Measurements from ENCODE around the gene DCUN1D1.

- TF ChIP-seq, protein P1, sequence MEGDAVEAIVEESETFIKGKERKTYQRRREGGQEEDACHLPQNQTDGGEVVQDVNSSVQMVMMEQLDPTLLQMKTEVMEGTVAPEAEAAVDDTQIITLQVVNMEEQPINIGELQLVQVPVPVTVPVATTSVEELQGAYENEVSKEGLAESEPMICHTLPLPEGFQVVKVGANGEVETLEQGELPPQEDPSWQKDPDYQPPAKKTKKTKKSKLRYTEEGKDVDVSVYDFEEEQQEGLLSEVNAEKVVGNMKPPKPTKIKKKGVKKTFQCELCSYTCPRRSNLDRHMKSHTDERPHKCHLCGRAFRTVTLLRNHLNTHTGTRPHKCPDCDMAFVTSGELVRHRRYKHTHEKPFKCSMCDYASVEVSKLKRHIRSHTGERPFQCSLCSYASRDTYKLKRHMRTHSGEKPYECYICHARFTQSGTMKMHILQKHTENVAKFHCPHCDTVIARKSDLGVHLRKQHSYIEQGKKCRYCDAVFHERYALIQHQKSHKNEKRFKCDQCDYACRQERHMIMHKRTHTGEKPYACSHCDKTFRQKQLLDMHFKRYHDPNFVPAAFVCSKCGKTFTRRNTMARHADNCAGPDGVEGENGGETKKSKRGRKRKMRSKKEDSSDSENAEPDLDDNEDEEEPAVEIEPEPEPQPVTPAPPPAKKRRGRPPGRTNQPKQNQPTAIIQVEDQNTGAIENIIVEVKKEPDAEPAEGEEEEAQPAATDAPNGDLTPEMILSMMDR (IDR thresholded peaks at IDR 0.05), result no peak
- no peak for TF ChIP-seq POLR2A (IDR thresholded peaks at IDR 0.05)
Measured at GRCh38 chr3:182940266-182940808, 40.0 kb downstream of the DCUN1D1 start.
